HCT116 (cell line): ENCODE results near the gene LSM2.

ENCODE experiments used
- EZH2 ChIP-seq: fragments of 200-600 bp; sonication (generic); IDR thresholded peaks from 2 replicates; pipeline ENCODE4 v1.6.1; 2017; ENCODE audit warnings: antibody characterized with exemption, mixed run types
- POLR2A ChIP-seq: IDR thresholded peaks from 2 replicates; pipeline ENCODE4 v1.7.0; 2011; ENCODE audit warnings: borderline replicate concordance; ENCODE audit not compliant: insufficient read depth, insufficient read length; ENCODE audit errors: extremely low read depth
- POLR2AphosphoS5 ChIP-seq: IDR thresholded peaks from 2 replicates; pipeline ENCODE4 v1.6.1; 2011; ENCODE audit warnings: mild to moderate bottlenecking, low read depth, low read length, moderate library complexity
- TF ChIP-seq, protein P1 (sequence below), 3 experiments: fragments of 200-600 bp in 1 of 3; sonication (generic) in 1 of 3; IDR thresholded peaks in 2 of 3; conservative IDR thresholded peaks in 1 of 3; 2 replicates each; pipeline ENCODE4 v1.5.1; 2012 to 2017; ENCODE audit warnings: low read depth in 2 of 3, low read length in 2 of 3, antibody characterized with exemption in 1 of 3, borderline replicate concordance in 1 of 3, control low read depth in 1 of 3, mild to moderate bottlenecking in 1 of 3, mixed read lengths in 1 of 3, mixed run types in 1 of 3, moderate library complexity in 1 of 3; ENCODE audit not compliant: insufficient read depth in 1 of 3
- TF ChIP-seq, protein P2 (sequence below): IDR thresholded peaks from 2 replicates; pipeline ENCODE4 v1.6.1; 2012

- TF ChIP-seq, protein P1, sequence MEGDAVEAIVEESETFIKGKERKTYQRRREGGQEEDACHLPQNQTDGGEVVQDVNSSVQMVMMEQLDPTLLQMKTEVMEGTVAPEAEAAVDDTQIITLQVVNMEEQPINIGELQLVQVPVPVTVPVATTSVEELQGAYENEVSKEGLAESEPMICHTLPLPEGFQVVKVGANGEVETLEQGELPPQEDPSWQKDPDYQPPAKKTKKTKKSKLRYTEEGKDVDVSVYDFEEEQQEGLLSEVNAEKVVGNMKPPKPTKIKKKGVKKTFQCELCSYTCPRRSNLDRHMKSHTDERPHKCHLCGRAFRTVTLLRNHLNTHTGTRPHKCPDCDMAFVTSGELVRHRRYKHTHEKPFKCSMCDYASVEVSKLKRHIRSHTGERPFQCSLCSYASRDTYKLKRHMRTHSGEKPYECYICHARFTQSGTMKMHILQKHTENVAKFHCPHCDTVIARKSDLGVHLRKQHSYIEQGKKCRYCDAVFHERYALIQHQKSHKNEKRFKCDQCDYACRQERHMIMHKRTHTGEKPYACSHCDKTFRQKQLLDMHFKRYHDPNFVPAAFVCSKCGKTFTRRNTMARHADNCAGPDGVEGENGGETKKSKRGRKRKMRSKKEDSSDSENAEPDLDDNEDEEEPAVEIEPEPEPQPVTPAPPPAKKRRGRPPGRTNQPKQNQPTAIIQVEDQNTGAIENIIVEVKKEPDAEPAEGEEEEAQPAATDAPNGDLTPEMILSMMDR (IDR thresholded peaks at IDR 0.05 in 2 of 3, conservative IDR thresholded peaks at IDR 0.05 in 1 of 3; ENCODE audit: borderline replicate concordance in 1 of 3, insufficient read depth in 1 of 3, low read depth in 2 of 3, low read length in 2 of 3): no peak
- no peak for TF ChIP-seq POLR2A
- no peak; the same call in 1 of the 2 replicates for TF ChIP-seq POLR2AphosphoS5
- TF ChIP-seq, protein P2, sequence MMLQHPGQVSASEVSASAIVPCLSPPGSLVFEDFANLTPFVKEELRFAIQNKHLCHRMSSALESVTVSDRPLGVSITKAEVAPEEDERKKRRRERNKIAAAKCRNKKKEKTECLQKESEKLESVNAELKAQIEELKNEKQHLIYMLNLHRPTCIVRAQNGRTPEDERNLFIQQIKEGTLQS: no peak
- TF ChIP-seq EZH2: no peak
Measured at GRCh38 chr6:31837369-31838113, 30.8 kb upstream of the LSM2 start.
